ENCODE results near the gene SEC63. TPM values are rescaled to one million over a fixed set of nuclear protein-coding genes. Genes with fewer than 3 reads are reported as not detected.

SEC63 gene
- total RNA-seq, 1 experiment from 2014 or later = 97.6 TPM

DNA sequence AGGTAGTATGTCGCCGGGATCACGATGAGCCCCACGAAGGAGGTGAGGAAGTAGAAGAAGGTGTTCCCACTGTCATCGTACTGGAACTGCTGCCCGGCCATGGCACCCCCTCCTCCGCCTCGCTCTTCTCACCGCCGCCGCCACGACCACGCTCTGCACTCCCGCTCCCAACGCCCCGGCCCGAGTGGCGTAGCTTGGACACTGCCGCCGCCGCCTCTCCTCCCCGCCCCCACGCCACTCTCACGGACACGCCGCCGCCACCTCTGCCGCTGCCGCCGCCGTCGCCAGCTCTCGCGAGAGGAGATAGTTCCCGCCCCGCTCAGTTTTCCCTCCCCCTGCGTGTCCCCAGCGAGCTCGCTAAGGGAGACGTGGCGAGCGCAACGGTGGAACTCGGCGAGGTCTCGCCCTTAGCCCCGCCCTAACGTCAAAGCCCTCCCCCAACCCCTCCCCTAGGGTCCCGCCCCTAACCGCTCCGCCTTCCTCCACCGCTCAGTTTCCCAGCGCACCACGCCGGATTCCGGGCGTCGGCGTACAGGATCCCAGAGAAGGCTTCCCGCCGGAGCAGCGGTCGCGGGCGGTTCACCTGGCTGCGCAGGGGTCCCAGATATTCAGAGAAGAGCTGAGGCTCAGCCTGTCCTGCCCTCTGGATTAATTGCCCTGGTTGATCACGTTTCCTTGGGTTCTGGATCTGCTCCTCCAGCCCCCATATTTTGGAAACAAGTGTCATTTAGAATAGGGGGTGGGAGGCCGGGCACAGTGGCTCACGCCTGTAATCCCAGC is at the start of gene SEC63 (continued):
- TF ChIP-seq, protein P1, sequence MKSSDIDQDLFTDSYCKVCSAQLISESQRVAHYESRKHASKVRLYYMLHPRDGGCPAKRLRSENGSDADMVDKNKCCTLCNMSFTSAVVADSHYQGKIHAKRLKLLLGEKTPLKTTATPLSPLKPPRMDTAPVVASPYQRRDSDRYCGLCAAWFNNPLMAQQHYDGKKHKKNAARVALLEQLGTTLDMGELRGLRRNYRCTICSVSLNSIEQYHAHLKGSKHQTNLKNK (CRISPR knock-in tag; IDR thresholded peaks at IDR 0.05) = no peak

DNA sequence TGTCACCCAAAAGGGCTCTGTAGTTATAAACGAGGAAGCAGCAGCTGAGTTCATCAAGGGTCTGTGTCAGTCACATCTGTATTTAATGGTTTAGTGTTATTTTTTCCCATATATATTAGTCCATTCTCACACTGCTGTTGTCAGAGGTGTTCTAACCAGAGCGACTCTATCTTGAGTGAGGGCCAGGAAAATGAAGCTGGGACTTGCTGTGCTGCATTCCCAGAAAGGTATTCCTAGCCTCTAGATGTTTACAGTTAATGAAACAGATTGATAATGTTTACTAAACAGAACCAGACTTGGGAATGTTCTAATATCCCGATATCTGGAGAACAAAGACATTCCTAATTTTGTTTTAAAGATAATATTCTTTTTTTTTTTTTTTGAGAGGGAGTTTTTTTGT is 48.0 kb upstream of the SEC63 start:
- ChIA-PET POLR2A (no interaction called here), CTCF (no interaction called here)
- Mint-ChIP-seq H3K4me1 (peaks cover 20% of the 10 kb centered on the region), H3K9me3 (peaks cover 35% of the 10 kb centered on the region), H3K36me3 (peaks cover 22% of the 10 kb centered on the region), H3K4me3 (no peak overlapping the region), H3K27me3 (ENCODE audit: low read depth) (peaks cover 6% of the 10 kb centered on the region), H3K27ac (no peak overlapping the region)
- ATAC-seq = no peak
- no peak for TF ChIP-seq TCF7 (CRISPR knock-in tag; IDR thresholded peaks at IDR 0.05; ENCODE audit: low read depth)
- TF ChIP-seq, protein P2, sequence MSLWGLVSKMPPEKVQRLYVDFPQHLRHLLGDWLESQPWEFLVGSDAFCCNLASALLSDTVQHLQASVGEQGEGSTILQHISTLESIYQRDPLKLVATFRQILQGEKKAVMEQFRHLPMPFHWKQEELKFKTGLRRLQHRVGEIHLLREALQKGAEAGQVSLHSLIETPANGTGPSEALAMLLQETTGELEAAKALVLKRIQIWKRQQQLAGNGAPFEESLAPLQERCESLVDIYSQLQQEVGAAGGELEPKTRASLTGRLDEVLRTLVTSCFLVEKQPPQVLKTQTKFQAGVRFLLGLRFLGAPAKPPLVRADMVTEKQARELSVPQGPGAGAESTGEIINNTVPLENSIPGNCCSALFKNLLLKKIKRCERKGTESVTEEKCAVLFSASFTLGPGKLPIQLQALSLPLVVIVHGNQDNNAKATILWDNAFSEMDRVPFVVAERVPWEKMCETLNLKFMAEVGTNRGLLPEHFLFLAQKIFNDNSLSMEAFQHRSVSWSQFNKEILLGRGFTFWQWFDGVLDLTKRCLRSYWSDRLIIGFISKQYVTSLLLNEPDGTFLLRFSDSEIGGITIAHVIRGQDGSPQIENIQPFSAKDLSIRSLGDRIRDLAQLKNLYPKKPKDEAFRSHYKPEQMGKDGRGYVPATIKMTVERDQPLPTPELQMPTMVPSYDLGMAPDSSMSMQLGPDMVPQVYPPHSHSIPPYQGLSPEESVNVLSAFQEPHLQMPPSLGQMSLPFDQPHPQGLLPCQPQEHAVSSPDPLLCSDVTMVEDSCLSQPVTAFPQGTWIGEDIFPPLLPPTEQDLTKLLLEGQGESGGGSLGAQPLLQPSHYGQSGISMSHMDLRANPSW (CRISPR knock-in tag; conservative IDR thresholded peaks at IDR 0.05; ENCODE audit: low read depth) = no peak
- TF ChIP-seq NR3C1 (CRISPR knock-in tag; conservative IDR thresholded peaks at IDR 0.05; ENCODE audit: low read depth) = no peak
- TF ChIP-seq HMGA2 (CRISPR knock-in tag; IDR thresholded peaks at IDR 0.05) = no peak
- TF ChIP-seq JAZF1 (CRISPR knock-in tag; IDR thresholded peaks at IDR 0.05) = no peak
- TF ChIP-seq, protein P3, sequence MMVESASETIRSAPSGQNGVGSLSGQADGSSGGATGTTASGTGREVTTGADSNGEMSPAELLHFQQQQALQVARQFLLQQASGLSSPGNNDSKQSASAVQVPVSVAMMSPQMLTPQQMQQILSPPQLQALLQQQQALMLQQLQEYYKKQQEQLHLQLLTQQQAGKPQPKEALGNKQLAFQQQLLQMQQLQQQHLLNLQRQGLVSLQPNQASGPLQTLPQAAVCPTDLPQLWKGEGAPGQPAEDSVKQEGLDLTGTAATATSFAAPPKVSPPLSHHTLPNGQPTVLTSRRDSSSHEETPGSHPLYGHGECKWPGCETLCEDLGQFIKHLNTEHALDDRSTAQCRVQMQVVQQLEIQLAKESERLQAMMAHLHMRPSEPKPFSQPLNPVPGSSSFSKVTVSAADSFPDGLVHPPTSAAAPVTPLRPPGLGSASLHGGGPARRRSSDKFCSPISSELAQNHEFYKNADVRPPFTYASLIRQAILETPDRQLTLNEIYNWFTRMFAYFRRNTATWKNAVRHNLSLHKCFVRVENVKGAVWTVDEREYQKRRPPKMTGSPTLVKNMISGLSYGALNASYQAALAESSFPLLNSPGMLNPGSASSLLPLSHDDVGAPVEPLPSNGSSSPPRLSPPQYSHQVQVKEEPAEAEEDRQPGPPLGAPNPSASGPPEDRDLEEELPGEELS (CRISPR knock-in tag; IDR thresholded peaks at IDR 0.05) = no peak
- TF ChIP-seq NR2C2 (CRISPR knock-in tag; IDR thresholded peaks at IDR 0.05) = no peak
- no peak for TF ChIP-seq NFYB (CRISPR knock-in tag; conservative IDR thresholded peaks at IDR 0.05; ENCODE audit: low read depth)
- TF ChIP-seq CREB1 (CRISPR knock-in tag; IDR thresholded peaks at IDR 0.05) = no peak
- no peak for TF ChIP-seq SOX15 (CRISPR knock-in tag; IDR thresholded peaks at IDR 0.05)
- TF ChIP-seq, protein P4, sequence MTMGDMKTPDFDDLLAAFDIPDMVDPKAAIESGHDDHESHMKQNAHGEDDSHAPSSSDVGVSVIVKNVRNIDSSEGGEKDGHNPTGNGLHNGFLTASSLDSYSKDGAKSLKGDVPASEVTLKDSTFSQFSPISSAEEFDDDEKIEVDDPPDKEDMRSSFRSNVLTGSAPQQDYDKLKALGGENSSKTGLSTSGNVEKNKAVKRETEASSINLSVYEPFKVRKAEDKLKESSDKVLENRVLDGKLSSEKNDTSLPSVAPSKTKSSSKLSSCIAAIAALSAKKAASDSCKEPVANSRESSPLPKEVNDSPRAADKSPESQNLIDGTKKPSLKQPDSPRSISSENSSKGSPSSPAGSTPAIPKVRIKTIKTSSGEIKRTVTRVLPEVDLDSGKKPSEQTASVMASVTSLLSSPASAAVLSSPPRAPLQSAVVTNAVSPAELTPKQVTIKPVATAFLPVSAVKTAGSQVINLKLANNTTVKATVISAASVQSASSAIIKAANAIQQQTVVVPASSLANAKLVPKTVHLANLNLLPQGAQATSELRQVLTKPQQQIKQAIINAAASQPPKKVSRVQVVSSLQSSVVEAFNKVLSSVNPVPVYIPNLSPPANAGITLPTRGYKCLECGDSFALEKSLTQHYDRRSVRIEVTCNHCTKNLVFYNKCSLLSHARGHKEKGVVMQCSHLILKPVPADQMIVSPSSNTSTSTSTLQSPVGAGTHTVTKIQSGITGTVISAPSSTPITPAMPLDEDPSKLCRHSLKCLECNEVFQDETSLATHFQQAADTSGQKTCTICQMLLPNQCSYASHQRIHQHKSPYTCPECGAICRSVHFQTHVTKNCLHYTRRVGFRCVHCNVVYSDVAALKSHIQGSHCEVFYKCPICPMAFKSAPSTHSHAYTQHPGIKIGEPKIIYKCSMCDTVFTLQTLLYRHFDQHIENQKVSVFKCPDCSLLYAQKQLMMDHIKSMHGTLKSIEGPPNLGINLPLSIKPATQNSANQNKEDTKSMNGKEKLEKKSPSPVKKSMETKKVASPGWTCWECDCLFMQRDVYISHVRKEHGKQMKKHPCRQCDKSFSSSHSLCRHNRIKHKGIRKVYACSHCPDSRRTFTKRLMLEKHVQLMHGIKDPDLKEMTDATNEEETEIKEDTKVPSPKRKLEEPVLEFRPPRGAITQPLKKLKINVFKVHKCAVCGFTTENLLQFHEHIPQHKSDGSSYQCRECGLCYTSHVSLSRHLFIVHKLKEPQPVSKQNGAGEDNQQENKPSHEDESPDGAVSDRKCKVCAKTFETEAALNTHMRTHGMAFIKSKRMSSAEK (CRISPR knock-in tag; IDR thresholded peaks at IDR 0.05; ENCODE audit: borderline replicate concordance) = no peak
- TF ChIP-seq, protein P5, sequence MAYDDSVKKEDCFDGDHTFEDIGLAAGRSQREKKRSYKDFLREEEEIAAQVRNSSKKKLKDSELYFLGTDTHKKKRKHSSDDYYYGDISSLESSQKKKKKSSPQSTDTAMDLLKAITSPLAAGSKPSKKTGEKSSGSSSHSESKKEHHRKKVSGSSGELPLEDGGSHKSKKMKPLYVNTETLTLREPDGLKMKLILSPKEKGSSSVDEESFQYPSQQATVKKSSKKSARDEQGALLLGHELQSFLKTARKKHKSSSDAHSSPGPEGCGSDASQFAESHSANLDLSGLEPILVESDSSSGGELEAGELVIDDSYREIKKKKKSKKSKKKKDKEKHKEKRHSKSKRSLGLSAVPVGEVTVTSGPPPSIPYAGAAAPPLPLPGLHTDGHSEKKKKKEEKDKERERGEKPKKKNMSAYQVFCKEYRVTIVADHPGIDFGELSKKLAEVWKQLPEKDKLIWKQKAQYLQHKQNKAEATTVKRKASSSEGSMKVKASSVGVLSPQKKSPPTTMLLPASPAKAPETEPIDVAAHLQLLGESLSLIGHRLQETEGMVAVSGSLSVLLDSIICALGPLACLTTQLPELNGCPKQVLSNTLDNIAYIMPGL (CRISPR knock-in tag; IDR thresholded peaks at IDR 0.05) = no peak
- TF ChIP-seq ZNF671 (CRISPR knock-in tag; IDR thresholded peaks at IDR 0.05) = no peak
- TF ChIP-seq, protein P6, sequence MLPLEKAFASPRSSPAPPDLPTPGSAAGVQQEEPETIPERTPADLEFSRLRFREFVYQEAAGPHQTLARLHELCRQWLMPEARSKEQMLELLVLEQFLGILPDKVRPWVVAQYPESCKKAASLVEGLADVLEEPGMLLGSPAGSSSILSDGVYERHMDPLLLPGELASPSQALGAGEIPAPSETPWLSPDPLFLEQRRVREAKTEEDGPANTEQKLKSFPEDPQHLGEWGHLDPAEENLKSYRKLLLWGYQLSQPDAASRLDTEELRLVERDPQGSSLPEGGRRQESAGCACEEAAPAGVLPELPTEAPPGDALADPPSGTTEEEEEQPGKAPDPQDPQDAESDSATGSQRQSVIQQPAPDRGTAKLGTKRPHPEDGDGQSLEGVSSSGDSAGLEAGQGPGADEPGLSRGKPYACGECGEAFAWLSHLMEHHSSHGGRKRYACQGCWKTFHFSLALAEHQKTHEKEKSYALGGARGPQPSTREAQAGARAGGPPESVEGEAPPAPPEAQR (CRISPR knock-in tag; IDR thresholded peaks at IDR 0.05) = no peak
- TF ChIP-seq, protein P1 (CRISPR knock-in tag; IDR thresholded peaks at IDR 0.05) = no peak
- TF ChIP-seq ZNF138 (CRISPR knock-in tag; conservative IDR thresholded peaks at IDR 0.05) = no peak
- no peak for DNase-seq (ENCODE audit: low spot score)
